Naive thymus-derived CD8-positive, alpha-beta T cell (primary cell): ENCODE measurements around the gene NOTCH2NLA. TPM values are rescaled to one million over a fixed set of nuclear protein-coding genes. Genes with fewer than 3 reads are reported as not detected.
"Not testable (repeated sequence)": the region's sequence is repeated elsewhere in the genome, so short reads cannot be mapped to it uniquely, and the experiment has no call there.

Experiments
- ATAC-seq, 2 donors: fragments of 150-1000 bp; cut with Tn5 transposase in 1 of 2; sonication (Bioruptor Pico), chemical (Tn5 transposase) in 1 of 2; 1 replicate in 1 of 2; 2 replicates in 1 of 2; pipeline ENCODE4 v1.10.0; 2021; ENCODE audit warnings: mild to moderate bottlenecking in 2 of 2, moderate library complexity in 2 of 2
- POLR2A ChIA-PET: fragments of 350-600 bp; sonication (Branson Sonifier 250); formaldehyde crosslinking; loops from one replicate; lab custom pipeline; 2021; ENCODE audit warnings: antibody characterized with exemption; lab: Charles Lee
- DNase-seq, 10 donors: peaks; one replicate each; pipeline versions ENCODE4 v3.0.0 to v3.0.0-alpha.2; 2020 to 2022
- H3K27ac Mint-ChIP-seq, 10 donors: one replicate each; pipeline ENCODE4 v1.8.0; 2020 to 2022; ENCODE audit warnings: mild to moderate bottlenecking in 10 of 10, mixed read lengths in 10 of 10, moderate library complexity in 4 of 10, inconsistent platforms in 1 of 10
- H3K27me3 Mint-ChIP-seq, 5 donors: one replicate each; pipeline ENCODE4 v1.8.0; 2021 to 2022; ENCODE audit warnings: mixed read lengths in 5 of 5
- H3K36me3 Mint-ChIP-seq, 3 donors: one replicate each; pipeline ENCODE4 v1.8.0; 2020 to 2022; ENCODE audit warnings: mixed read lengths in 3 of 3, mild to moderate bottlenecking in 2 of 3, inconsistent platforms in 1 of 3
- H3K4me1 Mint-ChIP-seq, 4 donors: one replicate each; pipeline ENCODE4 v1.8.0; 2021 to 2022; ENCODE audit warnings: mixed read lengths in 4 of 4
- H3K4me3 Mint-ChIP-seq, 10 donors: one replicate each; pipeline ENCODE4 v1.8.0; 2020 to 2022; ENCODE audit warnings: mild to moderate bottlenecking in 10 of 10, mixed read lengths in 10 of 10, moderate library complexity in 6 of 10, inconsistent platforms in 1 of 10
- H3K9me3 Mint-ChIP-seq, 9 donors: one replicate each; pipeline ENCODE4 v1.8.0; 2020 to 2022; ENCODE audit warnings: mixed read lengths in 9 of 9, mild to moderate bottlenecking in 3 of 9, inconsistent platforms in 1 of 9, moderate library complexity in 1 of 9
- polyA plus RNA-seq, 3 donors: library from polyadenylated mRNA; unstranded; fragments of 300-500 nt; fragmentation: Illumina TruSeq; gene quantifications; one replicate each; pipeline ENCODE4 v1.2.3, GENCODE V29; 2021
- total RNA-seq, 8 experiments: library from RNA in 2 of 8; stranded (reverse) in 2 of 8; gene quantifications; one replicate each; pipeline ENCODE4 v1.2.3 and lab custom pipeline; 2021 to 2026

The NOTCH2NLA gene
- total RNA-seq (10 to 100 TPM; 59.8 to 62.9 TPM), polyA plus RNA-seq (10 to 100 TPM; 11.9 to 13.4 (median 13.4) TPM), total RNA-seq (lab: John Stamatoyannopoulos, UW) (0.93 to 1.7 (median 1.2) reads per million in 6 experiments)

DNA sequence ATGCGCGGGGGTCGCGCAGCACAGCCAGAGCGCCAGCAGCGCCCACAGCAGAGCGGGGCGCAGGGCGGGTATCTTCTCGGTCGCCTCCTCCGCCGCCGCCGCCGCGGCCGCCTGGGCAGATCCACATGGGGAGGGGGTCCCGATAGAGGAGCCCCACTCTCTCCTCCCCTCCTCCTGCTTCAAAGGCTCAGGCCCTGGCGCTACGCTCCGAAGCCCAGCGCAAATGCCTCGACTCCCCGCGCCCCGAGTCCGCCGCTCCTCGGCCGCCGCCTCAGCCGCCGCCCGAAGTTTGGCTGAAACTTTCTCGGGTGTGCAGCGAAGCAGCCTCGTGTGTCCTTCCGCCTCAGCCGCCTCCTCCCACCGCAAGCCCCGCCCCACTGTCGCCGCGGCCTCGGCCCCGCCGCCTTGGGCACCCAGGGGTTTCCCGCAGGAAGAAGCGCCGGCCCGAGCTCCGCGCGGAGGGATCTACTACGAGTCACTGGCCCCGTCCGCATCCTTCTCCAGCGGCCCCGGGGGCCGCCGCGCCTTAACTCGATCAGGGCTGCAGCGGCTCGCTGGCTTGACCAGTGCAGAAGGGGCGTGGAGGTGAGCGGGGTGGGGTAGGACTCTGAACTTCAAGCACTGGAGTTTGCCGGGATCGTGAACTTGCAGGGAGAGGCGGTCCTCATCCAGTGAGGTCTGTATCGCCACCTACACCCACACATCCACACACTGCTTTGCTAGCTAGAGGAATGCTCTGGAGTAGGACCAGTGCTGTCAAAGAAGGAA, at the start of gene NOTCH2NLA:
NOTCH2NLA (minus strand) TSS at position 312 of the 768 bp plus-strand sequence. CDS start 39,684 bp downstream, outside the sequence.
- H3K4me1 Mint-ChIP-seq, H3K27me3 Mint-ChIP-seq, H3K36me3 Mint-ChIP-seq, POLR2A ChIA-PET, H3K9me3 Mint-ChIP-seq: not testable (repeated sequence)
- ATAC-seq: peak; percentile 66 to 90
- Mint-ChIP-seq H3K27ac (peak within 1 kb of the TSS in 5 of 10 donors; percentile 39 to 90 (median 75)), H3K4me3 (peak within 1 kb of the TSS; percentile 56 to 88 (median 77))
- peak; percentile 2 to 86 (median 50) for DNase-seq

DNA sequence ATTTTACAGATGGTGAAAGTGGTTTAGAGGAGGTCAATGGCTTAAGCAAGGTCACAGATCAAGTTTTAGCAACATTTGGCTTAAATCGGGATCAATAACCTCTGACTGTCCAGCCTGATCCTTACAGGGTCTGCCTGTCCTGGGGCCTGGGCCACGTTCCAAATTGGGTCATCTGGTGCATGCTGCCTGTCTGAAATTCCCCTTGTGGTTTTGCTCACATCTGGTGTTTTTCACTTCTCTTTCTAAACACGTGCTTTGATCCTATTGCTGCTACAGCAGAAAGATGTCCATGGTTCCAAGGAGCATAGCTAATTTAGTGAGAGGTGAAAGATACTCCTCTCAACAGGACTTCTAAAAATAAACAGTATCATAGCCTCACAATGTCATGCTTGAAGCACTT, 49.5 kb upstream of the NOTCH2NLA start:
- H3K9me3 Mint-ChIP-seq, H3K27me3 Mint-ChIP-seq, H3K36me3 Mint-ChIP-seq, H3K4me3 Mint-ChIP-seq, H3K4me1 Mint-ChIP-seq, POLR2A ChIA-PET, H3K27ac Mint-ChIP-seq, DNase-seq: not testable (repeated sequence)
- peak; percentile 33 to 57 for ATAC-seq

DNA sequence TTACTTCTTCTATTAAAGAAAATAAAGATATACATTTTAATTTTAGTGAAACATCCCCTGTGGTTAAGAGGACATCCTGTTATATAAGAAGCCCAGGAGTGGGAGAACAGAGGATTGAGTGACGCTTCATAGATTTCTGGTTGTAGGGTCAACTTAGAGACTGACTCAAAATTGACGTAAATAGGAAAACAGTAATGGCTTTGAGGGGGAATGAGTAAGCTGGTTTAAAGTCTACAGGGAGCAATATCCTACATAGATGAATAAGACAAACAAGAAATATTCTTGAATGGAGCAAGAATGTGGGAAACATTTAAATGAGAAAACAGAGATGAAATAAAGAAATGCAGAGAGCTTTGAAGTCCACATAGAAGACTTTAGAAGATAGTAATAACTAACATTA, 48.3 kb upstream of the NOTCH2NLA start:
- ATAC-seq, DNase-seq, H3K9me3 Mint-ChIP-seq, H3K27ac Mint-ChIP-seq, H3K4me3 Mint-ChIP-seq, H3K36me3 Mint-ChIP-seq, POLR2A ChIA-PET, H3K4me1 Mint-ChIP-seq, H3K27me3 Mint-ChIP-seq: not testable (repeated sequence)

DNA sequence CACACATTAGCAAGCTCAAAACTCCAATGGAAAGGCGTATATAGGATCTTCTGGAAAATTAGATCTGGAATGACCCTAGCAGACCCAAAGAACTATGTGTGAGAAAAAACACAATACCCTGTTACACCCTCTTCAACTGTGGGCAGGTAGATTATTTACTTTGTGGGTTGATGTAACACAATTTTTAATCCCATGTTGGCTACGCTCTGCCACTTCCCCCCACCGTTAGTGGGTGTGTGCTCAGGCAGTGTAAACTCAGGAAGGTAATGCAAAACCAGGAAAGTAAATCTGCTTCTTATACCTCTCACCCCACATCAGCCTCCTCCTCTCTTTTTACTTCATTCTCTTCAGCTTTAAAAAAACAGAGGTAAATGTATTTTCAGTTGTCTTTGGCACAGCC, 45.3 kb upstream of the NOTCH2NLA start:
- H3K9me3 Mint-ChIP-seq, H3K4me3 Mint-ChIP-seq, ATAC-seq, DNase-seq, H3K4me1 Mint-ChIP-seq, H3K27ac Mint-ChIP-seq, POLR2A ChIA-PET, H3K36me3 Mint-ChIP-seq, H3K27me3 Mint-ChIP-seq: not testable (repeated sequence)

DNA sequence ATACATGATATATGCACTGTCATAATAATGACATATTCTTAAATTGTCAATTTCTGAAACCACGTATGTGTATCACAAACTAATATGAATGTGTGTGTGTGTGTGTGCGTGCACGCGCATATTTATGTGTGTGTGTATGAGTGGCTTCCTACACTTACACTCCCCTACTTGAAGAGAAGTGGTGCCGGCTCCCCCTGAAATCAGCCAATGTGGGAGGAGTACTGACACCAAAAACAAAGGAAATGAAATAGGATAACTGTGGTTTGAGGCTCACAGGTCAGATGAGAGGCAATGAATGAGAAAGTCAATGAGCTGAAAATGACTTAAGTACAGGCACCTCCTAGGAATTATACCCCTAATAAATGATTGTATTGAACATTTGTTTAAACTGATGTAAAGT, 44.4 kb upstream of the NOTCH2NLA start:
- H3K4me1 Mint-ChIP-seq, H3K27ac Mint-ChIP-seq, POLR2A ChIA-PET, ATAC-seq, DNase-seq, H3K27me3 Mint-ChIP-seq, H3K36me3 Mint-ChIP-seq, H3K9me3 Mint-ChIP-seq, H3K4me3 Mint-ChIP-seq: not testable (repeated sequence)

DNA sequence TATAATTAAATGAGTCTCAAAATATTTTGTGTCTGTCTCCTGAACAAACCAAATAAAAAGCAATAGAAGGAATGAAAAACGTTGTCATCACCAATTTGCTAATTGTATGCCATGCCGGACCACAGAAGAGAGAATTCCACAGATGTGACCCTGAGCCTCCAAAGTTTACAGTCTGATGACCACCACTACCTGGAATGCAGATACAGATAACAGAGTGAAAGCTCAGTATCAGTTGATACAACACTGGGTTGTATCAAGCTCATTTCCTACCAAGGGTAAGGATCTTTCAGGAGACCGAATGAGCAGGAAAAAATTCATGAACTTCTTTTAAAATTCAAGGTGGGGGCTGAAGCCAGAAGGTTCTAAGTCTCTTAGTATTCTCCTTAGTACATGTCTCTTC, 43.9 kb upstream of the NOTCH2NLA start:
- DNase-seq, H3K4me3 Mint-ChIP-seq, H3K9me3 Mint-ChIP-seq, H3K27me3 Mint-ChIP-seq, ATAC-seq, H3K4me1 Mint-ChIP-seq, POLR2A ChIA-PET, H3K27ac Mint-ChIP-seq, H3K36me3 Mint-ChIP-seq: not testable (repeated sequence)

DNA sequence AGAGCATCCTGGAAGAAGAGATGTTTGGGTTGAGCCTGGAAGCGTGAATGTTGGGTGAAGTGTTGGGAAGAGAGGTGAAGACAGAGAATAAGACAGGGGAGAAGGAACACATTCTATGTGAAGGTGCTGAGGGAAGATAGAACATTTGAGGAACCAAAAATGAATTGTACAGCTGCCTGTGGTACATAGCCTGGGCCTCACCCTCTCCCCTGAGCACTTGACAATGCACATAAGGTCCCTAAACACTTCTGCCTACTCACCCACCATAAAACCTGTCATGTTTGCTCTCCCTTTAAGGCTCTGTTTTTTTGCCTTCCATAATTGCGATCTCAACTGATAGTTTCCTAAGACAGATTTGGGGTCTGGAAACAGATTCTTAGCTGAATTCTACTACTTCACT, 43.2 kb upstream of the NOTCH2NLA start:
- H3K36me3 Mint-ChIP-seq, H3K4me3 Mint-ChIP-seq, H3K27ac Mint-ChIP-seq, DNase-seq, H3K9me3 Mint-ChIP-seq, H3K27me3 Mint-ChIP-seq, H3K4me1 Mint-ChIP-seq, POLR2A ChIA-PET: not testable (repeated sequence)
- ATAC-seq: peak in 1 of 2 donors; percentile 47

DNA sequence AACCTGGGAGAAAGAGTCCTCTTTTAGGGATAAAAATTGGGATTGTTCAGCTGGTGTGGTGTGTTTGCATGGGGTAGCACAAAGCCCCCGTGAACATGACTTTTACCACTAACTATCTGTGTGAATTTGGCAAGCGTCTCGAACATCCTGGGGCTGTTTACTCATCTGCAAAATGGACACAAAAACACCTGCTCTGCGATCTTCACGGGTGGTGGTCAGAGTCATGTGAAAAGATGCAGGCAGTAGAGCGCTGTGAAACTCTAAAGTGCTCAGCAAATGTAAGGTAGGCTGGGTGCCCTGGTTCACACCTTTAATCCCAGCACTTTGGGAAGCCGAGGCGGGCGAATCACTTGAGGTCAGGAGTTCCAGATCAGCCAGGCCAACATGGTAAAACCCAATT, 41.3 kb upstream of the NOTCH2NLA start:
- H3K4me3 Mint-ChIP-seq, H3K9me3 Mint-ChIP-seq, H3K36me3 Mint-ChIP-seq, H3K27ac Mint-ChIP-seq, DNase-seq, H3K27me3 Mint-ChIP-seq, ATAC-seq, POLR2A ChIA-PET, H3K4me1 Mint-ChIP-seq: not testable (repeated sequence)

DNA sequence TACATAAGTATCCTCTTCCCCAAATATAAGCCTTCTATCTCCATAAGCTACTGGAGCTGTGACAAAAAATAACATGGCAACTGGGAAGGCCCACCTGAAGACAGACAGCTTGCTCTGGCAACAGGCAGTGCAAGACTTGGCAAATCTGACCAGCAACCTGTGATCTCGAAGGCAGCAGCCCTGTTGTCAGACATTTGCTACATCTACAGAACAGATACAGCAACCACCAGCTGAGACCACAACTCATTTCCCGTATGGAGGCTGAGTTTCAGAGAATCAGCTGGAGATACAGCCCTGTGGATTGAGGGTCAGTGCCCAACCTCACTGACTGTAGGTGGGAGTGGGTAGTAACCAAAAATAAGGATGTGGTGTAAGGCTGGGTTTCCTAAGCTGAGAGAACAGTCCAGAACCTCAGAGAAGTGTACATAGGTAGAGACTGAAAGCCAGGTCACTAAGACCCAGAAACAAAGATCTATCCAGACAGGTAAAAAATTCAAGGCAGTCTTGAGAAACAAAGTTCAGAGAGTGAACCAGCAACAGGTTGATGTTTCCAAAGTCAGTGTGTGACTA, 37.4 kb upstream of the NOTCH2NLA start:
- POLR2A ChIA-PET, H3K4me3 Mint-ChIP-seq, DNase-seq, H3K4me1 Mint-ChIP-seq, H3K36me3 Mint-ChIP-seq, H3K9me3 Mint-ChIP-seq, H3K27me3 Mint-ChIP-seq, H3K27ac Mint-ChIP-seq: not testable (repeated sequence)
- ATAC-seq: peak in 1 of 2 donors; percentile 29

DNA sequence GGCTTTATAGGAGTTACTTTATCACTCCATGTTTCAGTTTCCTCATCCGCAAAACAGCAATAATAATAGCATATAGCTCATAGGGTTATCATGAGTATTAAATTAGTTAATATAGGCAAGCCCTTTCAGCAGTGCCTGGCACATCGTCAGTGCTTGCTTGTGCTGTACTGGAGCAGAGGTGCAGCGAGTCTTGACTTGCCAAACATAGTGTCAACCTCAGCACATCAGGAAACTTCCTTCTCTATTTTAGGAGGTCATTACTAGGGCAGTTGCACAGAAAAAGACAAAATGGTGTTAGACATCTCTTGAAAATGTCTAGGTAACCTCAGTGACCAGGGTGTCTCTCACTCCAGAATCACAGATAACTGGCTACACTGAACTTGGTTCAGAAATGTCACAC, 35.9 kb upstream of the NOTCH2NLA start:
- H3K36me3 Mint-ChIP-seq, POLR2A ChIA-PET, ATAC-seq, DNase-seq, H3K27me3 Mint-ChIP-seq, H3K9me3 Mint-ChIP-seq, H3K4me1 Mint-ChIP-seq, H3K27ac Mint-ChIP-seq, H3K4me3 Mint-ChIP-seq: not testable (repeated sequence)

DNA sequence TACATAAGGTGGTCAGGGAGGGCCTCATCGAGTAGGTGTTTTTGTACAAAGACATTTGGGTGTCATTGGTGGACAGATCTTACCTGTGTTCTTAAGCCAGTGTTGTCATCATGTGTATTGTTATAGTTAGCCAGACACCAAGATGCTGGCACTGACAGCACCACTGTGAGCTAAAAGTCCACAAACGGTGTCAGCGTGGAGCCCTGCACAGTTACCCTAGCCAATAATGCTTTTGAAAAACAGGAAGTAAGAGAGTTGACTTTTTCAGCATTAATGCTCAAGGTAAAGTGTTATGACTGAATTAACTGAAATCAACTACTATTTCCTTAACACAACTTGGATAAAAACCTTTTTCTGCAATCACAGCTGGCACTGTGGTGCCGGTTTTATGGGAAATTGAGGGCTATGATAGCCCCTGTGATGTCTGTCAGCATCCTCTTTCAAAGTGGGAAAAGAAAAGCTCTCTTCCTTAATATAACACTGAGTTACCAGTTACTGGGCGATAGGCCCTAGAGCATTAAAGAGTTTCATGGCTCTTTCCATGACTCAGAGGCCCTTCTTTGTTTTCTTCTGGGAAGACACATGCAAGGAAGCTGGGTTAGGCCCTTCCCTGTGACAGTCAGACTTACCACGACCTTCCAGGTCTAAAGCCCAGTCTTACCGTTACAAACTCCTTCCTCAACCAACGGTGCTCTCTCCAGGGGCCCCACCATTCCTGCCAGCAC, 31.3 kb upstream of the NOTCH2NLA start:
- H3K27me3 Mint-ChIP-seq, POLR2A ChIA-PET, H3K4me3 Mint-ChIP-seq, H3K36me3 Mint-ChIP-seq, H3K4me1 Mint-ChIP-seq, H3K9me3 Mint-ChIP-seq, H3K27ac Mint-ChIP-seq, DNase-seq: not testable (repeated sequence)
- peak; percentile 77 to 85 for ATAC-seq

DNA sequence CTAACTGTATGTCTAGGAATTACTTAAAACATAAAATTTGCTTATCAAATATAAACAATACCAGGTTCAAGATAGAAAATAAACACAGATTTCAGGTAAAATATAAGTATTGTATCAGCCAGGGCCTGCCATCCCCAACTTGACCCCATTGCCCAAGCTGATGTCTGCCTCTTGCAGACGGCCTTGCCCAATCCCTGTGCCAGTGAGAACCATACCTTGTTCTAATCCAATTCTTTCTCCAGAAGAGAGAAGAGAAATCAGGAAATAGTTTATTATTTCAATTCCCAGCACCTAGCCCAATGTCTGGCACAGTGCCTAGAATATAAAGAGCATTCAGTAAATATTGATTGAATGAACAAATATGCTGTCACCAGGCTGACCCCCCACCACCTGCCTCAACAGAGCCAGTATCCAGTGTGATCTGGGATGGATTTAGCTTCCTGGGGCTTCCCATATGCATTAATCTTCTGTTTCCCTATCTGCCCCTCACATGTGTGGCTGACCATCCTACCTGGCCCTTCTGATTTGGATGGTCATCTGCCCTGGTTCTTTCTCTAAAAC, 29.3 kb upstream of the NOTCH2NLA start:
- H3K36me3 Mint-ChIP-seq, H3K9me3 Mint-ChIP-seq, H3K27ac Mint-ChIP-seq, DNase-seq, H3K4me3 Mint-ChIP-seq, POLR2A ChIA-PET, H3K4me1 Mint-ChIP-seq, ATAC-seq, H3K27me3 Mint-ChIP-seq: not testable (repeated sequence)

DNA sequence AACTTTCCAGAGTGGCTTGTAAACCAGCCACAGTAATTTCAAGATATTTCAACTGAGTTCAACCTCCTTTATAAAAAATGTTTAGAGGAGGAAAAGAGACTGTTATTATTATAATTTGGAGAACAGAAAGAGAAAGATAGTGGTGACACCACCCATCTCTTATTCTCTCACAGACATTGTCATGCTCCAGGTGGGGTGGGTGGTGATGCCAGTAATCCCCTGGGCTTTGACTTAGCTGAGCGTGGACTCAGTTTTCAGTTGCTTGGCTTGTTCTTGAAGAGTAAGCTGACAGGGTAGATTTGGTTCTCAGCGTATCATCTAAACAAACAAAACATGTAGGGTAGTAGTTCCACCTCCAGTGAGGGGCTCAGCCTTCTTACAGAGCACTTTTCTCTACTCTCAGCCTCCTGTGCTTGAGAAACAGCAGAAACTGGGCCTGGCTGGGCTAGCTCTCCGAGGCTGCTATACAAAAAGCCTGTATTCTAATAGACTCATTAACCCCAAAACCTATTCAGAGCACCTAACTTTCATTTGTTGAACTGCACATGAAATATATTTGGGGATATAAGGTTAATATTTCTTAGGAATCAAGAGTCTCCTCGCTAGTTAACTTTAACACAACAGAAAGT, 25.9 kb upstream of the NOTCH2NLA start:
- H3K9me3 Mint-ChIP-seq, H3K27me3 Mint-ChIP-seq, DNase-seq, H3K4me3 Mint-ChIP-seq, H3K36me3 Mint-ChIP-seq, H3K4me1 Mint-ChIP-seq, POLR2A ChIA-PET, H3K27ac Mint-ChIP-seq: not testable (repeated sequence)
- peak in 1 of 2 donors; percentile 57 for ATAC-seq
